CD4-positive, alpha-beta T cell treated with Interleukin-17A for 4 hours (primary cell): ENCODE results near the gene RMI2.

Experiments
- DNase-seq: peaks from one replicate; pipeline ENCODE4 v3.0.0-alpha.2; 2020; ENCODE audit warnings: mixed read lengths

RMI2 gene

DNA sequence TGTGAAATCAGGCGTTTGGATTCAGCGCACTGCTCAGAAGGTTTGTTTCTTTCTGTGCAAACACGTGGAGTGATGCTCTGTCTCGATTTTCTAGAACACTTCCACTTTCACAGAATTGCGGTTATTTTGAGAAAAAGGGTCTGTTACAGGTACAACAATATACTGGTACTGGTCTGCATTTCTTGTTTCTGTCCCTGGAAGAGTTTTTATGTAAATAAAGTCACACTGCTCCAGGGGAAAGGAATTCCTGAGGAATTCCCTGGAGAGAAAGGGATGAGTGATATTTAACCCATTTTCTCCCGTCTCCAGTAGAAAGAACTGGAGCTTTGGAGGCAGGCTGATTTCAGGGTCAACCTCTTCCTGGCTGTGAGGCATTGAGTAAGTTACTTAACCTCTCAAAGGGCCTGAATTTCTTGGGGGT is 16.2 kb upstream of the RMI2 start:
- no peak for DNase-seq

DNA sequence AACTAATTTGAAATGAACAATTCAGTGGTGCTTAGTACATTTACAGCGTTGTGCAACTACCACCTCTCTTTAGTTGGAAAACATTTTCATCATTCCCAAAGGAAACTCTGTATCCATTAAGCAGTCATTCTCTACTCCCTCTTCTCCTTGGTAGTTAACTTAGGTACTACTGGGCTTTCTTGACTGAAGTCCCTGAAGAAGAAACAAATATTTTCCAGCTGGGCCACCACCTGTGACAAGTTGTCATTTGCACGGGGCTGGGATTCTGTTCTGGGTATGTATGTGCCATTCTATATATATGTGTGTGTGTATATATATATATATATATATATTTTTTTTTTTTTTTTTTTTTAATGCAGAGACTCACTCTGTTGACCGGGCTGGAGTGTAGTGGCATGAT is 15.4 kb upstream of the RMI2 start:
- no peak for DNase-seq

DNA sequence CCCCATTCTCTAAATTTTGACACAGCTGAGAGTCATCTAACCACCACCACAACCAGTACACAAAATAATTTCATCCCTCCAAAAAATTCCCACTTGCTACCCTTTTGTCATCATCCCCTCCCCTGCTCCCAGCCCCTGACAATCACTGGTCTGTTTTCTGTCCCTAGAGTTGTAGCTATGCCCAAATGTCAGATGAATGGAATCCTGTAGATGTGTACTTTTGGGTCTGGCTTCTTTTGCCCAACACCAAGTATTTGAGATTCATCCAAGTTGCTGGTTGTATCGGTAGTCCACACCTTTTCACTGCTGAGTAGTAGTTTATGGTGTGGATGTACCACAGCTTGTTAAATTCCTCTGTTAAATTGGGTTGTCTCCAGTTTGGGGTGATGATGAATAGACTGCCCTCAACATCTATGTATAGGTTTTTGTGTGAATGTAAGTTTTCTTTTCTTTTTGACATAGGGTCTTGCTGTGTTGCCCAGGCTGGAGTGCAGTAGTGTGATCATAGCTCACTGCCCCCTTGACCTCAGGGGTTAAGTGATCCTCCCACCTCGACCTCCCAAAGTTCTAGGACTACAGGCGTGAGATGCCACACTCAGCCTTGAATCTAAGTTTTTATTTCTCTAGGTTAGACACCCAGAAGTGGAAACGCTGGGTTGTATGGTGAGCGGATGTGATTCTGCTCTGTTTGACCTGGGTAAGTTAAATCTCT is 14.6 kb upstream of the RMI2 start:
- no peak for DNase-seq

- no peak for DNase-seq
Observed at GRCh38 chr16:11331967-11332366, 13.3 kb upstream of the RMI2 start.

GRCh38 chr16:11333010-11333409 is 12.2 kb upstream of the RMI2 start:
- DNase-seq, result no peak

DNA sequence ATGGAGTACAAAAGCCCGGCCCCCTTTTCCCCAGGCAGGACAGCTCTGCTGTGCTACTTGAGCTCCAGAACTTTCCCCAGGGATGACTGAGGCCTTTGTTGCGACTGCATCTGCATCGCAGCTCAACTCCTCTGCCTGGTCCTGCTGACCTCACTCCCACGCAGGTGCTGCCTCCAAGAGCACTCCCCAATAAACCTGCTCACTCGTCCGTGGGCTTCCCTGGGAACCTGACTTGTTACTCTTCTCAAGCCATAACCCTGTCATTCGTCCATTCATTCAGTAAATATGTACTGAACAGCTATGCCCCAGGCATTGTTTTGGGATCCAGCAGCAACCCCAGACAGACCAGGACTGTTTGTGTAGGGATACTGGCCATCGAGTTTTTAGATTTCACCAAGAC is 11.6 kb upstream of the RMI2 start:
- no peak for DNase-seq

GRCh38 chr16:11334831-11335404 is 10.3 kb upstream of the RMI2 start:
- DNase-seq, result no peak

DNA sequence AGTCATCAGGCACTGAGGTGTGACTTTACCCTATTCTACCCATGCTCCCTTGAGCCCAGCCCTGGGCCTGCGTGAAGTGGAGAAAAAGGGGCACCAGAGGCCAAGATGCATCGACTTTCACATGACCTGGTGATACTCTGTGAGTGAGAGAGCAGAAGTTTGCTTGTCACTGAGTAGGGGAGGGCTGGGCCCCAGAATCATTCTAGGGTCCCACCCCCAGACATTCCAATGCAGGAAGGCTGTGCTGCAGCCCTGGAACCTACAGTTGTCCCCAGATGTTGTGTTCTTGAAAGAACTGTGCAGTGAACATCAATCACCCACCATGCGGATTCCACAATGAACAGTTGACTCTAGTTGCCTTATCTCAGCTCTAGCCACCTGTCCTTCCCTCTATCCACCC is 6.2 kb upstream of the RMI2 start:
- no peak for DNase-seq

DNA sequence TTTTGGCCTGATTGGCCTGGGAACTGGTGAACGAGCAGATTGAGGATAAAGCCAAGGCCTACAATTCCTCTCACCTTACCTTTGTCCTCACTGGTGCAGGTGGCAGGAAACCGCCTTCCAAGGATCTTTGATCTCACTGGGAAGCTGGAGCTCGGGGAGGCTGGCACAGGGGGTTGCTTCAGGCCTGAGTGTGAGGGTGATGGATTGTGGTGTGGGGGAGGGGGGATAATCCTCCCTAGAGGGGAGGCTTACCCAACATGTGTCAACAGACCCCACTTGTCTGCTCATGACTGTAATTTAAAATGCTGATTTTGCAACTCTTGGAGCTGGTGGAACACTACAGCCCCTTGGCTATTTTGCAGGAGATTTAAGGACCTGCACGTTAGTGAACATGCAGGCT is 4.5 kb upstream of the RMI2 start:
- no peak for DNase-seq

- no peak for DNase-seq
Observed at GRCh38 chr16:11341371-11341770, 3.9 kb upstream of the RMI2 start.

DNA sequence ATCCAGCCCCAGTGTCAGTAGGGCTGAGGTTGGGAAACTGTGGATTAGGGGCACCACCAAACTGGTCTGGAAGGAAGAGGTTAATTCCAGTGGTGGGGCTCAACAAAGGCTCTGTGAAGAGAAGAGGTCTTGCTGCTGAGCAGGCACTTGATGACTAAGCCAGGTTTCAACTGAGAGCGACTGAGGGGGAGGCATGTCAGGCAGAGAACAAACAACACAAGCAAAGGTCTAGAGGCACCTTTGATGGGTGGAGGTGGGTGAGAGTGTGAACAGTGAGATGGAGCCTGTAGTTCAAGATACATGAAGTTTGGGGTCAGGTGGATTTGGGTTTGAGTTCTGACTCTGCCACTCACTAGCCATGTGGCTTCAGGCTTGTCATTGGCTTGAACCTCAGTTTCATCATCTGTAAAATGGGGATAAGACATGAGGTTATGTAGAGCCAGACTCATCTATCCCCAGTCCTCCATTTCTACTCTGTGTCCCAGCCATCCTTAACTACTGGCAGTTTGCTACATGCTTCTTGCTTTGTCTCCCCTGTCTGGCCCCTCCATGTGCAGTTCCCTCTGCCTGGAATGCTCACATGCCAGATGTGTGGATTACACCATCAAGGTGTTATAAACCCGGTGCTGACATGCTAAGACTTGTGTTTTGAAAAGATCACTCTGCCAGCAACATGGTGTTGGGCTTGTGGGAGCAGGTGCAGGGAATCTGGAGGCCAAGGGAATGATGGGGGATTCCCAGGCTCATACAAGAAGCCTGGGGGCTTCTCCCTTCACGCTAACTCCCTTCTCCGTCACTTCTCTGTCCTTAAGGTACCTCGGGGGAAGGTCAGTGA is 3.0 kb upstream of the RMI2 start:
- DNase-seq, result no peak

- DNase-seq, result no peak
Observed at GRCh38 chr16:11346700-11347319, 1.6 kb downstream of the RMI2 start.

DNA sequence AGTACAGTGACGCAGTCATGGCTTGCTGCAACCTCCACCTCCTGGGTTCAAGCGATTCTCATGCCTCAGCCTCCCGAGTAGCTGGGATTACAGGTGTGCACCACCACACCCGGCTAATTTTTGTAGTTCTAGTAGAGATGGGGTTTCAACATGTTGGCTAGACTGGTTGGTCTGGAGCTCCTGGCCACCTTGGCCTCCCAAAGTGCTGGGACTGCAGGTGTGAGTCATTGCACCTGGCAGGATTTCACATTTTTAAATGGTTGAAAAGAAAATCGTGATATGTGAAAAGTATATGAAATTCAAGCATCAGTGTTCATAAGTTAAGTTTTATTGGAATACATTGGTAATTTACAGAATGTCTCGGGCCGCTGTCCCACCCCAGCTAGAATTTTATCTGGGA is 2.6 kb downstream of the RMI2 start:
- DNase-seq, result no peak

DNA sequence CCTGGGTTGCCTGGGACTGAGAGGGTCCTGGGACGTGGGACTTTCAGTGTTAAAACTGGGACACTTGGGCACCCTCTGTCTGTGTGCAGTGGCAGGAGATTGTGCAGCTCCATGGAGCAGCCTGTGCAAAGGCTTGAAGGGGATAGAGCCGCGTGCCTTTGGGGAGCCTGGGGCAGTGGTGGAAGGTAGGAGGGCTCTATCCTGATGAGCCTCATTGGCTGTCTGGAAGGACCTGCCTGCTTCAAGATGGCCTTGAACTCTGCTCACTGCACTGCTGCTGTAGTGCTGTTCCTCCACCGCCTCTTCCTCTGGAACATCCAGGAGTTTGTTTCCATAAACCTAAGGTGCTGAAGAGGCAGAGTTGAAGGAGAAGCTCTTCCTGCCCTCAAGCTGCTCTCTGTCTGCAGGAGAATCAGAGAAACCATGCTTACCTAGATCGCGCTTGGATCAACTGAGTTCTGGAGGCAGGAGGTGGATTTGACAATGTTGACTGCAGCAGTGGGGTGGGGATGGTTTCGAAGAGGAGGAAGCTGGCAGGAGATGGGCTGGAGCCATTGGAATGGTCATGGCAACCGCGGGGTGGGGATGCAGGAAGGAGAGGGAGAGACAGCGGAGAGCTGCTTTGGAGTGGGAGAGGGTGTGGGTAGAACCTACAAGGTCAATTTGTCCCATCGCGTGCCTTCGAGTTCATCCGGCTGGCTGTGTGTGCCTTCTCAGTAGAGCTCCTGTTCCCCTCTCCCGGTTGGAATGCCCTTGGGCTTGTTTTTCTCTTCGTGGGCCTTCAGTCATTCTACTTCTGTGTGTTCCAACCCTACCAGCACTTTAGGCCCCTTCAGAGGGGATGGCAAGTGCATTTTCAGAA is 3.7 kb downstream of the RMI2 start:
- DNase-seq, result no peak

DNA sequence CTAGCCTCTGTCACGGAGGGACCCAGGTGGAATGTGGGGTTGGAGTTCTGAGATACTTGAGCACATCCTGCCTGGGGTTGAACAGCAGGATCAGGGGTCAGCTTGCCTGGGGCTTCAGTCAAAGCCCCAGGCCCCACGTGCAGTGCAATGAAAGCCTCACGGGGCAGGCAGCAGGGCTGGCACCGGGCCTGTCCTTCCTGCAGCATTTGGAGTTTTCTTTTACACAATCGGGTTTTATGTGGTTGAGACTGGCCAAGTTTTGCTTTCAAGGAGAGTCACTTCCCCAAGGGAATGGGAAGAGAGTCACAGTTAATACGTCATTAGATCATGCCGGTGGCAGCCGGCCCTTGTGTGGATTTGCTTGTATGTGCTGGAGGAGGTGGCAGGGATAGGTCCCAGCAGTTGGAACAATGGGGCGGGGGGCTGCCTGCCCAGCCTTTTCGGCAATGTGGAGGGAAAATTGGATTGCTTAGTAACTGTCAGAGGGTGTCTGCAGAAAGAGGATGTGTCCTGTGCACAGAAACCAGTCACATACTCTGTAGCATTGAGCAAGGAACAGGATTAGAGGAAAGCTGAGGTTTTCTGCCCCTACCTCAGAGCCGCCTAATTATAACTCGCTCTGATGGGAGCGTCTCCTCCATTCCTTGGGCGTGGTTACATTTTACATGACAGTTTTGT is 4.5 kb downstream of the RMI2 start:
- DNase-seq, result no peak

DNA sequence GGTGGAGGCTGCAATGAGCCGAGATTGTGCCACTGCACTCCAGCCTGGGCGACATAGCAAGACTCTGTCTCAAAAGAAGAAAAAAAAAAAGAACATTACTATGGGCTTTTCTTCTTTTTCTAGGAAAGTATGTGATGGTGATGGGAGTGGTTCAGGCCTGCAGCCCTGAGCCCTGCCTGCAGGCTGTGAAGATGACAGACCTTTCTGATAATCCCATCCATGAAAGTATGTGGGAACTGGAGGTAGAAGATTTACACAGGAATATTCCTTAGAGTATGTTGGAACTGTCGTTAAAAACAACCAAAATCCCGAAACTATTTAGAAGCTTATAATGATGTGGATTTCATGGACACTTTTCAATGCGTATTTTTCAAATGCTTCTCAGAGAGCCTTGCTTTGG is 5.3 kb downstream of the RMI2 start:
- DNase-seq, result no peak

GRCh38 chr16:11350921-11351335 is 5.7 kb downstream of the RMI2 start:
- DNase-seq, result no peak

DNA sequence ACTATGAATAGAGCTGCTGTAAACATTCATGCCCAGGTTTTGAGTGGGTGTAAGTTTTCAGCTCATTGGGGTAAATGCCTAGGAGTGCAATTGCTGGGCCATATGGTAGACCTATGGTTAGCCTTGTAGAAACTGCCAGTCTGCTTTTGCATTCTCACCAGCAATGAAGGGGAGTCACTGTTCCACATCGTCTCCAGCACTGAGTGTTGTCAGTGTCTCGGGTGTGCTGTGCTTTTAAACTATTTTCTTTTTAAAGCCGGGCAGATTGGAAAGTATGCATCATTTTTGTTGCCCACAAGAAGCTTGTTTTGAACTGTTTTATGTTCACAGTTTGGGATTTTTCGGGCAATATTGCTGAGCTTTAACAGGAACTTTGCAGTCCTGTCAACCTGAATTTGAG is 7.9 kb downstream of the RMI2 start:
- DNase-seq, result no peak

- no peak for DNase-seq
Observed at GRCh38 chr16:11354407-11354732, 9.1 kb downstream of the RMI2 start.

GRCh38 chr16:11354733-11355574 is 9.7 kb downstream of the RMI2 start:
- DNase-seq, result peak; percentile 74

GRCh38 chr16:11355862-11356261 is 10.6 kb downstream of the RMI2 start:
- DNase-seq, result no peak
